ENCODE results near the gene DLL4. TPM values are rescaled to one million over a fixed set of nuclear protein-coding genes. Genes with fewer than 3 reads are reported as not detected.

Gene DLL4
- total RNA-seq, 4 donors from 2014 or later: 7.8 to 15.3 (median 12.3) TPM

- peaks cover 10 to 77% (median 46%) of the 10 kb centered on the region in 4 donors for H3K4me1 ChIP-seq
- H3K9me3 ChIP-seq: no peaks in the 10 kb centered on the region
- no peaks in the 10 kb centered on the region for H3K27me3 ChIP-seq
- peaks cover 0 to 6% (median 0%) of the 10 kb centered on the region in 3 donors for H3K36me3 ChIP-seq
- H3K27ac ChIP-seq: peak overlapping the region; percentile 36 to 71 (median 56)
- peak overlapping the region; percentile 35 to 68 (median 54) for H3K4me3 ChIP-seq
- no peak for TF ChIP-seq CTCF (IDR thresholded peaks at IDR 0.05)
- no peak for TF ChIP-seq POLR2A (IDR thresholded peaks at IDR 0.05)
- peak in 2 of 3 donors; percentile 67 to 75 for DNase-seq
Measured at GRCh38 chr15:40929660-40930429, 705 bp downstream of the DLL4 start.

- DNase-seq: peak in 2 of 3 donors; percentile 63 to 78
- H3K4me1 ChIP-seq: peaks cover 10 to 74% (median 46%) of the 10 kb centered on the region in 4 donors
- no peaks in the 10 kb centered on the region for H3K9me3 ChIP-seq
- H3K27me3 ChIP-seq: no peaks in the 10 kb centered on the region
- peak overlapping the region; percentile 35 to 68 (median 54) for H3K4me3 ChIP-seq
- TF ChIP-seq POLR2A (IDR thresholded peaks at IDR 0.05) (no peak), CTCF (IDR thresholded peaks at IDR 0.05) (peak in 5 of 6 experiments; percentile 30 to 54 (median 46))
- H3K27ac ChIP-seq: peak overlapping the region; percentile 1 to 72 (median 38)
- H3K36me3 ChIP-seq: peaks cover 0 to 12% (median 0%) of the 10 kb centered on the region in 3 donors
Measured at GRCh38 chr15:40930430-40931299, 1.5 kb downstream of the DLL4 start.

GRCh38 chr15:40931300-40932142 lies 2.4 kb downstream of the DLL4 start:
- no peak for DNase-seq
- Histone ChIP-seq H3K4me1 (peaks cover 5 to 65% (median 37%) of the 10 kb centered on the region in 4 donors), H3K9me3 (no peaks in the 10 kb centered on the region), H3K4me3 (peak overlapping the region in 3 of 4 donors; percentile 35 to 68 (median 58)), H3K36me3 (peaks cover 0 to 21% (median 0%) of the 10 kb centered on the region in 3 donors), H3K27me3 (no peaks in the 10 kb centered on the region), H3K27ac (peak overlapping the region in 3 of 4 donors; percentile 6 to 72 (median 61))
- no peak for TF ChIP-seq CTCF (IDR thresholded peaks at IDR 0.05)
- no peak for TF ChIP-seq POLR2A (IDR thresholded peaks at IDR 0.05)

GRCh38 chr15:40932156-40932555 lies 3.0 kb downstream of the DLL4 start:
- Histone ChIP-seq H3K4me3 (peak overlapping the region in 2 of 4 donors; percentile 58 to 68), H3K4me1 (peaks cover 5 to 59% (median 32%) of the 10 kb centered on the region in 4 donors), H3K9me3 (no peaks in the 10 kb centered on the region), H3K27ac (peak overlapping the region in 3 of 4 donors; percentile 46 to 72 (median 61)), H3K27me3 (no peaks in the 10 kb centered on the region), H3K36me3 (peaks cover 0 to 27% (median 0%) of the 10 kb centered on the region in 3 donors)
- no peak for DNase-seq
- TF ChIP-seq CTCF (IDR thresholded peaks at IDR 0.05) (no peak), POLR2A (IDR thresholded peaks at IDR 0.05) (no peak)

Measured in Peyer's patch (tissue), 4 donors.